ENCODE data around the gene GRID1. TPM values are rescaled to one million over a fixed set of nuclear protein-coding genes. Genes with fewer than 3 reads are reported as not detected.

Gene GRID1
- total RNA-seq, 4 donors from 2014 or later, result 0.03 to 2.7 (median 0.49) TPM

GRCh38 chr10:86399514-86399878, 32.9 kb upstream of the GRID1 start:
- Histone ChIP-seq H3K9me3 (no peaks in the 10 kb centered on the region), H3K27me3 (peaks cover 0 to 28% (median 0%) of the 10 kb centered on the region in 4 donors), H3K4me3 (peak overlapping the region; percentile 49 to 71 (median 61)), H3K36me3 (no peaks in the 10 kb centered on the region), H3K27ac (peak overlapping the region; percentile 45 to 86 (median 84)), H3K4me1 (peaks cover 18 to 37% (median 20%) of the 10 kb centered on the region in 3 donors)
- intact Hi-C loops (cut with DNase I), result loop anchor here (5.0 kb wide), 1 partner anchor 188 kb away; no protein-coding TSS in a partner anchor
- TF ChIP-seq, protein P1, sequence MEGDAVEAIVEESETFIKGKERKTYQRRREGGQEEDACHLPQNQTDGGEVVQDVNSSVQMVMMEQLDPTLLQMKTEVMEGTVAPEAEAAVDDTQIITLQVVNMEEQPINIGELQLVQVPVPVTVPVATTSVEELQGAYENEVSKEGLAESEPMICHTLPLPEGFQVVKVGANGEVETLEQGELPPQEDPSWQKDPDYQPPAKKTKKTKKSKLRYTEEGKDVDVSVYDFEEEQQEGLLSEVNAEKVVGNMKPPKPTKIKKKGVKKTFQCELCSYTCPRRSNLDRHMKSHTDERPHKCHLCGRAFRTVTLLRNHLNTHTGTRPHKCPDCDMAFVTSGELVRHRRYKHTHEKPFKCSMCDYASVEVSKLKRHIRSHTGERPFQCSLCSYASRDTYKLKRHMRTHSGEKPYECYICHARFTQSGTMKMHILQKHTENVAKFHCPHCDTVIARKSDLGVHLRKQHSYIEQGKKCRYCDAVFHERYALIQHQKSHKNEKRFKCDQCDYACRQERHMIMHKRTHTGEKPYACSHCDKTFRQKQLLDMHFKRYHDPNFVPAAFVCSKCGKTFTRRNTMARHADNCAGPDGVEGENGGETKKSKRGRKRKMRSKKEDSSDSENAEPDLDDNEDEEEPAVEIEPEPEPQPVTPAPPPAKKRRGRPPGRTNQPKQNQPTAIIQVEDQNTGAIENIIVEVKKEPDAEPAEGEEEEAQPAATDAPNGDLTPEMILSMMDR (IDR thresholded peaks at IDR 0.05), result no peak
- TF ChIP-seq POLR2A (IDR thresholded peaks at IDR 0.05), result no peak
- DNase-seq, result no peak
- WGBS, 2 donors, result 26 to 28% methylated on average over 9 of the region's 9 CpGs

DNA sequence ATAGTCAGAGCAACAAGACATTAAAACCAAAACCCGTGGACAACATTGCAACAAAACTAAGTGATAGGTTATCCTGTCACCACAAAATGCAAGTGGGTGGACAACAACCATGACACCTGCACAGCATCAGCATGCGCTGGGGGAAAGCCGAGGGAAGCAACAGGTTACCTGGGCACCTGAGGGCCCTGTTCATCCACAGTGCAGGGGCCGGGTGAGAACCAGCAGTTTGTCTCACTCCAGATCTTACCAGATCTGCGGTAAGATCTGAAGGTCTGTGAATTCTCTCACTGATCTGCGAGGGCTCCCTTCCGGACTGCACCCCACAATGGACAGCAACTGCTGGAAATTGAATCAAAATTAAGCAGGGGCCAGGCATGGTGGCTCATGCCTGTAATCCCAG, 30.5 kb upstream of the GRID1 start:
- Histone ChIP-seq H3K4me3 (no peak overlapping the region), H3K9me3 (no peaks in the 10 kb centered on the region), H3K27ac (no peak overlapping the region), H3K27me3 (peaks cover 0 to 46% (median 0%) of the 10 kb centered on the region in 4 donors), H3K36me3 (no peaks in the 10 kb centered on the region), H3K4me1 (peaks cover 14 to 28% (median 17%) of the 10 kb centered on the region in 3 donors)
- 78 to 85% methylated on average over 7 of the region's 7 CpGs for WGBS, 2 donors
- DNase-seq, result no peak
- intact Hi-C loops (cut with DNase I), result loop anchor here (5.0 kb wide), 1 partner anchor 190 kb away; no protein-coding TSS in a partner anchor
- TF ChIP-seq, protein P1 (IDR thresholded peaks at IDR 0.05), result no peak
- no peak for TF ChIP-seq POLR2A (IDR thresholded peaks at IDR 0.05)

- Histone ChIP-seq H3K9me3 (no peaks in the 10 kb centered on the region), H3K27ac (no peak overlapping the region), H3K4me3 (no peak overlapping the region), H3K36me3 (no peaks in the 10 kb centered on the region), H3K27me3 (peaks cover 0 to 61% (median 2%) of the 10 kb centered on the region in 4 donors), H3K4me1 (peaks cover 6 to 10% (median 6%) of the 10 kb centered on the region in 3 donors)
- DNase-seq, result no peak
- TF ChIP-seq, protein P1 (IDR thresholded peaks at IDR 0.05), result no peak
- no peak for TF ChIP-seq POLR2A (IDR thresholded peaks at IDR 0.05)
- WGBS, 2 donors, result 37 to 62% methylated on average over 10 of the region's 10 CpGs
- intact Hi-C loops (cut with DNase I), result no loop called here
Measured at GRCh38 chr10:86393862-86394455, 27.4 kb upstream of the GRID1 start.

DNA sequence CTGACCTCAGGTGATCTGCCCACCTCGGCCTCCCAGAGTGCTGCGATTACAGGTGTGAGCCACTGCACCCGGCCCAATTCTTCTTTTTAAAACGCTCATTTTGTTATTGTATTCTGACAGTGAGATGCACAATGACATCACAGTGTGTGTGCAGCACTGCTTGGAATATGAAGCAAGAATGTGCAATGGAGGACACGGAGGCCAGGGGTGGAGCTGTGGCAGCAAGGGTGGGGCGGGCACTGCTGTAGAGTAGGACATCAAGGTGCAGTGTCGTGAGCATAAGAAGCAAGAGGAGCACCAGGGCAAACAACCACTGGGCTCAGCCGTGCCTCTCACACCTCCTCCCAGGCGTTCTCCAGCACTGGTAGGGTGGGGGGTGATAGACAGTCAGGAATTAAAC, 26.8 kb upstream of the GRID1 start:
- no peak overlapping the region for H3K4me3 ChIP-seq
- H3K27me3 ChIP-seq, result peaks cover 0 to 65% (median 3%) of the 10 kb centered on the region in 4 donors
- no peaks in the 10 kb centered on the region for H3K36me3 ChIP-seq
- WGBS, 2 donors, result 58 to 60% methylated on average over 5 to 7 of the region's 9 CpGs
- H3K27ac ChIP-seq, result no peak overlapping the region
- no peaks in the 10 kb centered on the region for H3K9me3 ChIP-seq
- no peak for DNase-seq
- no peak for TF ChIP-seq POLR2A (IDR thresholded peaks at IDR 0.05)
- TF ChIP-seq, protein P1 (IDR thresholded peaks at IDR 0.05), result no peak
- peaks cover 6 to 10% (median 6%) of the 10 kb centered on the region in 3 donors for H3K4me1 ChIP-seq
- intact Hi-C loops (cut with DNase I), result no loop called here

- H3K36me3 ChIP-seq, result no peaks in the 10 kb centered on the region
- H3K4me1 ChIP-seq, result peaks cover 6 to 10% (median 6%) of the 10 kb centered on the region in 3 donors
- DNase-seq, result no peak
- H3K27me3 ChIP-seq, result peaks cover 0 to 71% (median 5%) of the 10 kb centered on the region in 4 donors
- intact Hi-C loops (cut with DNase I), result no loop called here
- whole genome bisulfite sequencing, 2 donors, result 72% methylated on average over 6 of the region's 7 CpGs; no CpG with 5 or more reads in 1 of the 2 donors
- H3K4me3 ChIP-seq, result no peak overlapping the region
- no peak overlapping the region for H3K27ac ChIP-seq
- no peaks in the 10 kb centered on the region for H3K9me3 ChIP-seq
- TF ChIP-seq, protein P1 (IDR thresholded peaks at IDR 0.05), result no peak
- TF ChIP-seq POLR2A (IDR thresholded peaks at IDR 0.05), result no peak
Measured at GRCh38 chr10:86392723-86393094, 26.1 kb upstream of the GRID1 start.

Measured in esophagus squamous epithelium (tissue), 5 donors.